Prostate gland (tissue), 2 donors: Measurements from ENCODE around the gene VIPR2.

Source experiments
- POLR2A ChIP-seq: fragments of 450-650 bp; IDR thresholded peaks from one replicate; pipeline ENCODE4 v1.6.1; 2016; ENCODE audit warnings: antibody characterized with exemption, mild to moderate bottlenecking
- TF ChIP-seq, protein P1 (sequence below), 4 experiments: fragments of 200-600 bp in 2 of 4; fragments of 450-650 bp in 2 of 4; sonication (generic) in 2 of 4; IDR thresholded peaks; 1 replicate in 3 of 4; 2 replicates in 1 of 4; pipeline ENCODE4 v1.5.1; 2016 to 2019; ENCODE audit warnings: antibody characterized with exemption in 4 of 4, mild to moderate bottlenecking in 2 of 4, moderate library complexity in 2 of 4

DNA sequence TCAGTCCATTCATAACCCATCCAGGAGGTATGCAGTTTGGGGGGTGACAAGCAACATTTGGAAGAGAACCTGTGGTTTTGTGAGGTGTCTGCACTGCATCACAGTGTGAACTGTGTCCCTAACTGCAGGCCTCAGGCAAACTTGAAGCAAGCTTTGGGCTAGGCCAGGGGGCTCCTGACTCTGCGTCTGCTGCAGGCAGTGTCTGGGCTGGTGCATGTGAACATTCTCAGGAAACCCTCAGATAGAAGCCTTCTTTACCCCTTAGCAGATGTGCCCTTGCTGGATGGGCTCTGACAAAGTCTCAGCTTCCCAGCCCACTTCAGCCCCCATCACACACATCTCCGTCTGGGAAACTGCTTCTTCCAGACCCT lies 61.0 kb downstream of the VIPR2 start:
- TF ChIP-seq POLR2A, result no peak
- TF ChIP-seq, protein P1, sequence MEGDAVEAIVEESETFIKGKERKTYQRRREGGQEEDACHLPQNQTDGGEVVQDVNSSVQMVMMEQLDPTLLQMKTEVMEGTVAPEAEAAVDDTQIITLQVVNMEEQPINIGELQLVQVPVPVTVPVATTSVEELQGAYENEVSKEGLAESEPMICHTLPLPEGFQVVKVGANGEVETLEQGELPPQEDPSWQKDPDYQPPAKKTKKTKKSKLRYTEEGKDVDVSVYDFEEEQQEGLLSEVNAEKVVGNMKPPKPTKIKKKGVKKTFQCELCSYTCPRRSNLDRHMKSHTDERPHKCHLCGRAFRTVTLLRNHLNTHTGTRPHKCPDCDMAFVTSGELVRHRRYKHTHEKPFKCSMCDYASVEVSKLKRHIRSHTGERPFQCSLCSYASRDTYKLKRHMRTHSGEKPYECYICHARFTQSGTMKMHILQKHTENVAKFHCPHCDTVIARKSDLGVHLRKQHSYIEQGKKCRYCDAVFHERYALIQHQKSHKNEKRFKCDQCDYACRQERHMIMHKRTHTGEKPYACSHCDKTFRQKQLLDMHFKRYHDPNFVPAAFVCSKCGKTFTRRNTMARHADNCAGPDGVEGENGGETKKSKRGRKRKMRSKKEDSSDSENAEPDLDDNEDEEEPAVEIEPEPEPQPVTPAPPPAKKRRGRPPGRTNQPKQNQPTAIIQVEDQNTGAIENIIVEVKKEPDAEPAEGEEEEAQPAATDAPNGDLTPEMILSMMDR (IDR thresholded peaks at IDR 0.05), result no peak
